GM18498 (cell line): Measurements from ENCODE around the gene LIFR.
"Not testable (repeated sequence)": the region's sequence is repeated elsewhere in the genome, so short reads cannot be mapped to it uniquely, and the experiment has no call there.

ENCODE experiments used
- ATAC-seq: cut with Tn5 transposase; IDR thresholded peaks from one replicate; pipeline ENCODE4 v1.9.1; 2021; ENCODE audit warnings: mild to moderate bottlenecking, moderate library complexity; ENCODE audit not compliant: unreplicated experiment

Gene LIFR

DNA sequence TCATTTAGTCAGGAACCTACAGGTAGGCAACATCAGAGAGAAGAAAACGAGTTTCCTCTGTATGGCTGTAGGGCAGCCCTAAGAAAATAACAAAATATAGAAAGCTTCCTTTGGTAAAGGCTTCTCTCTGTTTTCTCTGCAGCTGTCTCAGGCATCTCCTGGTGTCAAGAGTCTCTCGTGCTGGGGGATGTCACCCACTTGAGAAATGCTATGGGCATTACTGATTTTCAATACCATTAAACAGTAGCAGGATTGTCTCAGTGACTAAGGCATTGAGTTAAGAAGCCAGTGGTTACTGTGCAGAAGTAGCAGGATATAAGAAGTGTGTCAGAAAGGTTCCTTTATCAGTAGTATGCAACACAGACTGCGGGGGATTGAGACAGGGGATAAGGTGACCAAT lies 32.4 kb downstream of the LIFR start:
- no peak for ATAC-seq

DNA sequence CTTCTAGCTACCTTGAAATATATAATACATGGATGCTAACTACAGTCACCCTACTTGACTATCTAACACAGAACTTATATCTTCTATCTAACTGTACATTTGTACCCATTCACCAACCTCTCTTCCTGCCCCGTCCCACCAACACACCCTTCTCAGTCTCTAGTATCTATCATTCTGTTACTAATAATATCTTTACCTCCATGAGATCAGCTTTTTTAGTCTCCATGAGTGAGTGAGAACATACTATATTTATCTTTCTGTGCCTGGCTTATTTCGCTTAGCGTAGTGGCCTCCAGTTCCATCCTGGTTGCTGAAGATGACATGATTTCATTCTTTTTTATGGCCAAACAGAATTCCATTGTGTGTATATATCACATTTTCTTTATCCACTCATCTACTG lies 37.0 kb downstream of the LIFR start:
- no peak for ATAC-seq

GRCh38 chr5:38518341-38518740 lies 38.1 kb downstream of the LIFR start:
- no peak for ATAC-seq

DNA sequence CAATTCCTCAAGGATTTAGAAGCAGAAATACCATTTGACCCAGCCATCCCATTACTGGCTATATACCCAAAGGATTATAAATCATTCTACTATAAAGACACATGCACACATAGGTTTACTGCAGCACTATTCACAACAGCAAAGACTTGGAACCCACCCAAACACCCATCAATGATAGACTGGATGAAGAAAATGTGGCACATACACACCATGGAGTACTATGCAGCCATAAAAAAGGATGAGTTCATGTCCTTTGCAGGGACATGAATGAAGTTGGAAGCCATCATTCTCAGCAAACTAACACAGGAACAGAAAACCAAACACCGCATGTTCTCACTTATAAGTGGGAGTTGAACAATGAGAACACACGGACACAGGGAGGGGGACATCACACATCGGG lies 39.8 kb downstream of the LIFR start:
- ATAC-seq: not testable (repeated sequence)

GRCh38 chr5:38515646-38516045 lies 40.8 kb downstream of the LIFR start:
- no peak for ATAC-seq

GRCh38 chr5:38515092-38515491 lies 41.4 kb downstream of the LIFR start:
- ATAC-seq: no peak

- no peak for ATAC-seq
Measured at GRCh38 chr5:38509185-38509584, 47.3 kb downstream of the LIFR start.

DNA sequence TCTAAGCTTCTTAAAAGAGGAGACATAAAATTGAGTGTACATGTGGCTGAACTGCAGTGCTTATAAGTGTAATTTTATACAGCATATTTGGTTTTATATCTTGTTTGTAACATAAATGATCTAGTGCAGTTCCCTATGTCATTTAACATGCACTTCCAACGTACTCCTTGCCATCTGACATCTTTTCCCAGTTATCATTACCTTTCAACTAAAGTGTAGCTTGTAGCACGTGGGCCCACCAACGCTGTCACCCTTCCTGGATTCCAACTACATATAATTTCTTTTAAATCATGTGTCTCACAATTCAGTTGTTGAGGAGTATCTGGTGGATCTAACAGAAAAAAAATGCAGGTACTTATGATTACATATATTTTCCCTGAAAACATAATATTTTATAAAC lies 50.1 kb downstream of the LIFR start:
- ATAC-seq: no peak

GRCh38 chr5:38500573-38501260 lies 55.7 kb downstream of the LIFR start:
- ATAC-seq: no peak

DNA sequence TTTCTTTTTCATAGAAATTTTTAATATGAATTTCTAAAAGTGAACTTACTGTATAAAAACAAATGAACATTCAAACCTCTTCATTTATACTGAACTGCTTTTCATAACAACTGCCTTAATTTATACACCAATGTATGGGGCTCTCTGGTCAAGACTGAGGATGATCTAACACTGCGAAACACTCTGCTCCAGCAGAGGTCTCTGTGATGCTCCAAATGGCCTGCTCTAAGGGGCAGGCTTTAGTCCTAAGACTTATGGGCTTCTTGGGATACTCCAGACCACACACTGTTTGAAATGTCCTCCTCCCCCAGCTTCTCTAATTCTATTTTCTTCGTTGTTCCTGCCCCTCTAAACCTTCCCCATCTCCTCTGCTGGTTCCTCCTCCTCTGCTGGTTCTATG lies 58.5 kb downstream of the LIFR start:
- no peak for ATAC-seq

GRCh38 chr5:38494763-38495162 lies 61.7 kb downstream of the LIFR start:
- no peak for ATAC-seq

DNA sequence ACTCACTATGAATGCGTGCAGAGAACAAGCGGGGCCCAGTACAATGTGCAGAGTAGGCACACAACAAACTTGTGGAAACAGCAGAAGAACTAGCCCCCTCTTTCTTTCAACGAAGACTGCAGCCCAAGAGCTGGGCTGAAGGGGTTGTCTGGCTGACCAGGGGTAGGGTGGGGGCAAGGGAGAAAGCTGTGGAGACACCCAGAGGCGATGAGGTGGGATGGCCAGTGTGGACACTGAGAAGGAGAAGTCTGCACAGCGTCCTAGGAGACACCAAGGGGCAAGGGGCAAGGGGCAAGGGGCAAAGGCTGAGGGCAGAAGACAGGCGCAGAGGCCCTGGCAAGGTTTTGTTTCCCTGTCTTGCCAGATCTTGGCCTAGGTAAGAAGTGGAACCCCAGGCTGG lies 62.3 kb downstream of the LIFR start:
- no peak for ATAC-seq

DNA sequence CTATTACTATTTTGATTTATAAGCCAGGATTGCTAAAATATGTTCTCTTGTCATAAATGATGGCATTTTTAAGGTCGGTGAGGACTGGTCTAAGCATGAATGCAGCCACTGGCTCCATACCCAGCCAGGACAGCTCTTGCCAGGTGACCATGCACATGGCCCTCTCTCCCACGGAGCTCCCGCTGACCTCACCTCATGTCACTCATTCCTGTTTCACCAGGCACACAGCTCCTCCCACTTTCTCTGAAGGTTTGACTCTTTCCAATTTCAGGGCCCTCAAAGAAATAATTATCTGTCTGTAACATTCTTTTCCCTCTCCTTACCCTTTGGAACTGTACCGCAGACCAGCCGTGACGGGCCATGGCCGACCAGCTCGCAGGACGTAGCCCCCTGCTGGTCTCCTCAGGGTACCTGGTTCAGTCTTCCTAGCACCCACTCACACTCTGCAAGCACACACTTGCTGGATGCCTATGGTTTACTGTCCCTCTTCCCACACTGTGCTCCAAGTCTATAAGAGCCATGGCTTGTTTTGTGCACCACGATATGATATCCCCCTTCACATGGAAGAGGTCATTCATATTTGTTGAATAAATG lies 72.5 kb downstream of the LIFR start:
- no peak for ATAC-seq

- ATAC-seq: no peak
Measured at GRCh38 chr5:38479315-38479904, 77.0 kb downstream of the LIFR start.

DNA sequence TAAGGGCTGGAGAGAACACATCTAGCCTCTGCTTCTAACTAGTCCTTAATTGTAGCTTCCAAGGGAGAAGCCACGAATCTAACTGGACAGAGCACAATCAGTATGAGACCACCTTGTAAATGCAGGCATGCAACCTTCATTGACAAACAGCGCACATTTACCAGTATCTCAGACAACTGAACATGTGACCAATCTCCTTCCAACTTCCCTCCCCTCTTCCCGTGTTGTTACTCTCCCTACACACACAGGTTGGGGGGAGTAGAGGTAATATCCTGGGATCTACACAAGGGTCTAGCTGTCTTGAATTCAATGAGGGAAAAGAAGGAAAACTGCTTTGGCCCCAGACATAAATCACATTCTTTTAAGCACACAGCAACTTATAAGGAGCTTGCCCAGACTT lies 77.6 kb downstream of the LIFR start:
- ATAC-seq: no peak

DNA sequence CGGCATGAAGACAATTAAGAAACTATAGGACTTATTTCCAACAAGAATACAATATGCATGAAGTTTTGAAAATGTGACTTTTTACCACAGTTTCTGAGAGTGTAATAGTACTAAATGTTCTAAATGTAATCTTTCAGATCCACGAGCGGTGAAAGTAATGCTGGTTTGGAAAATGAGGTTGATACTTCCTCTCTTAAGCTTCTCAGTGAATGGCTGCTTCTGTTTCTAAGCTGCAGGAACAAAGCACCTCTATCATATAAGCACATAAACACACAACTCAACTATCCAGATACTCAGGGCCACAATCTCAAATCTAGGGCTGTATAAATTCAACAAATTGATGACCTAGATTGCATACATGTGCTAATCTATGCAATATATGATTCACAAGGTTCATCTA lies 78.3 kb downstream of the LIFR start:
- no peak for ATAC-seq

DNA sequence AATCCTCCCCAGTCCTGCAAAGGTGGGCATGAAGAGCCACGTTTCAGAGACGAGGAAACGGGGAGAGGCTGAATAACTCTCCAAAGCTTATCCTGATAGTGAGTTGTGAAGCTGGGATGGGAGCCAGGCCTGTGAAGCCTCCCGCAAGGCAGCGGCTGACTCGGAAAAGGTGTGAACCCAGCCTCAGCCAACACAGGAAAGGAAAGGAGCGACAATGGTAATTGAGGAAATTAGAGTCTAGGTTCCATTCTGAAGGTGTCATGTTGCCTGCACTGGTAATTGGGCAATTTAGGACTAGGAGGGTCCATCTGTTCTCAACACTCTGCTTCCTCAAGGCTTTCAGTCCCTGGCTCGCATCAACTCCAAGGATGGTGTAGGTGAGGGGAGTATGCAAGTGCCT lies 83.4 kb downstream of the LIFR start:
- ATAC-seq: no peak

DNA sequence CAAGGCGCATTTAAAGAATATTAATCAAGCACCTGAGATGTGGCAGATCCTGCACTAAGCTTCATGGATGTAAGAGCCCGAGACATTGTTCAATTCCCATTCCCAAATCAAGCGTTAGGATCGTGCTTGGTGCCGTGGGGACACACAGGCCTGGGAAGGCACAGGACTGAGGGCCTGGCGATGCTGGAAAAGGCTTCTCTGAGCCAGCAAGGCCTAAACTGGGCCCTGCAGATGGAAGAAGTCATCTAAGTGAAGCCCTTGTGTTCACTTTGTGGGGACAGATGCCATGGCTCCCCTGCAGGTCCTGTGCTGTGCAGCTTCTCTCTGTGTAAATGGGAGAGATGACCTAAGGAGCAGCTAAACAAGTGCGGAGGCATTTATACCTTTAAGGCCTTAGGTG lies 83.9 kb downstream of the LIFR start:
- ATAC-seq: no peak

DNA sequence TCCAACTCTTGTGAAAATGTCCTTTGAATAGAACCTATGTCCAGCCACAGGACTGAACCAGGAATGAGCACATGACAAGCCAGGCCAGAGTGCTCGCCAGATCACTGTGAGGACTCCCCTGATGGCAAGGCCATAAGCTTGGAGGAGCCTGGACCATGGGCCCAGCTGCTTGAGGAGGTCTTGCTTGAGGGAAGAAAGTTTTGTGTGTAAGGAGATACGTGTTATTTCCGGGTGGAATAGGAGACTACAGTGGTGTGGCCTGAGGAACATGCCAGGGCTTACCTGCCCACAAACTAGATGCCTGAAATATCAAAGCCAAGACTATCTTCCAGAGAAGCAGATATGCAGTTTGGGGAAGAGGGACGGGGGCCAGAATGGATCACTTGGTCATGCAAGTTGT lies 84.7 kb downstream of the LIFR start:
- ATAC-seq: no peak

DNA sequence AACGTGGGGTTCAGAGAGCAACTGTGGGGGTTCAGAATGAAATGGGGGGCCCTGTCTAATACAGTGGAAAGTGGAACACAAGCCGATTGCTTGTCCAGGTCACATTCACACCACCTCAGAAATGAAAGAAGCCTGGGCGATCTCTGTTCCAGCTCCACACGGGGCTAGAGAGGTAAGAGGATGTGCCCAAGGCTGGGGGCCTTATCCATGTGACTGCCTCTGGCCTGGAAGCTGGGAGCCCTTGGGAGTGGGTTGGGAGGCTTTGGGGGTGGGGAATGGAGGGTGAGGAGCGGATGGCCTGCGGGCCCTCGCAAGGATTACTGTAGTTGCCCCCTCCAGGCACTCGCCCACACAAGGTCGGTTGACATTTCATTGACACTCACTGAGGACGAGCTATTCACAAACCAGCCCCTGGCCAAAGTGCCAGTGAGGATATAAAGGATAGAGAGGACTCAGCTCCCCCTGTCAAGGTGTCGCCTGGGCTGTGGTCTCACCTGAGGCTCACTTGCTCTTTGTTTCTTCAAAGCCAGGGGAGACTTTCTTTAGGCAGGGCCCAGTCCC lies 86.7 kb downstream of the LIFR start:
- ATAC-seq: no peak

DNA sequence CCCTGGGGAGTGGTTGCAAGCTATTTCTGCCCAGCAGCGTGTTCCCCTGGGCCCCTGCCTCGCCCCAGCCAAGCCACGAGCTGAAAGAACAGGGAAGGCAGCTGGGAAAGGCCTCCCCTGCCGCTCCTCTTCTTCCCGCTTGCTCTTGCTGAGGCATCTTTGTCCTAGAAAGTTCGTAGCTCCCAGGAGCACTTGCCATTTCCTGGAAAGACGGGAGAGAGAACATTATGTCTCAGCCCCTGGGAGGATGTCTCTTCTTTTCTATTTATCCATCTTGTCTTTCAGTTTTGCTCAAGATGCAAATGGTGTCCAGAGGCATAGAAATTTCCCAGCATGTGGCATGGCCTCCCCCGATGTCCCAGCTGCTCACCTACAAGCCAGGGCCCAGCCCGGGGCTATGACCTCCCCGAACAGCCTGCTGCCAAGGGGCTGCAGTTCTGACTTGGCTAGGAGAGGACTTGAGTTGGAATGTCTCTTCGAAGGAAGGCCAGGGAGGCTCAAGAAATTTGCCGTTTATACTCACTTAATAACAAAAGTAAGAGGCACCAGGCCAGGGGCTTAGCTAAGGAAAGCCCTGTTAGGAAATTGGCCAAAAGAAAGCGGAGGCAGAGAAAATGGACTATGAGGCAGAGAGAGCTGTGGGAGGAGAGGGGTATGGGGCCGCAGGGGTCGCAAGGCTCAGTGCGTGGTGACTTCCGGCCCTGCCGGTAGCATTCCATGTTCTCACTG lies 87.3 kb downstream of the LIFR start:
- no peak for ATAC-seq

- ATAC-seq: no peak
Measured at GRCh38 chr5:38468202-38468673, 88.2 kb downstream of the LIFR start.
